ENCODE results near the gene CRLF3.
"Not testable (repeated sequence)": the region's sequence is repeated elsewhere in the genome, so short reads cannot be mapped to it uniquely, and the experiment has no call there.

CRLF3 gene

GRCh38 chr17:30736371-30736770 is 88.1 kb downstream of the CRLF3 start:
- H3K27ac Mint-ChIP-seq; ATAC-seq (replicated peaks); H3K27me3 Mint-ChIP-seq; DNase-seq; H3K9me3 Mint-ChIP-seq; H3K4me3 Mint-ChIP-seq: not testable (repeated sequence)
- Mint-ChIP-seq H3K36me3 (peaks cover 20 to 32% of the 10 kb centered on the region in 2 donors), H3K4me1 (peaks cover 5 to 20% of the 10 kb centered on the region in 2 donors)

GRCh38 chr17:30735644-30736043 is 88.8 kb downstream of the CRLF3 start:
- H3K9me3 Mint-ChIP-seq; H3K4me3 Mint-ChIP-seq; ATAC-seq (replicated peaks); H3K27me3 Mint-ChIP-seq; DNase-seq: not testable (repeated sequence)
- H3K4me1 Mint-ChIP-seq = peaks cover 5 to 18% of the 10 kb centered on the region in 2 donors
- peak overlapping the region; percentile 43 for H3K27ac Mint-ChIP-seq
- H3K36me3 Mint-ChIP-seq = peaks cover 17 to 25% of the 10 kb centered on the region in 2 donors

- H3K4me3 Mint-ChIP-seq; H3K27ac Mint-ChIP-seq; ATAC-seq (replicated peaks); H3K9me3 Mint-ChIP-seq; DNase-seq; H3K27me3 Mint-ChIP-seq: not testable (repeated sequence)
- H3K36me3 Mint-ChIP-seq = peaks cover 14 to 24% of the 10 kb centered on the region in 2 donors
- peaks cover 7 to 19% of the 10 kb centered on the region in 2 donors for H3K4me1 Mint-ChIP-seq
Measured at GRCh38 chr17:30735206-30735605, 89.3 kb downstream of the CRLF3 start.

DNA sequence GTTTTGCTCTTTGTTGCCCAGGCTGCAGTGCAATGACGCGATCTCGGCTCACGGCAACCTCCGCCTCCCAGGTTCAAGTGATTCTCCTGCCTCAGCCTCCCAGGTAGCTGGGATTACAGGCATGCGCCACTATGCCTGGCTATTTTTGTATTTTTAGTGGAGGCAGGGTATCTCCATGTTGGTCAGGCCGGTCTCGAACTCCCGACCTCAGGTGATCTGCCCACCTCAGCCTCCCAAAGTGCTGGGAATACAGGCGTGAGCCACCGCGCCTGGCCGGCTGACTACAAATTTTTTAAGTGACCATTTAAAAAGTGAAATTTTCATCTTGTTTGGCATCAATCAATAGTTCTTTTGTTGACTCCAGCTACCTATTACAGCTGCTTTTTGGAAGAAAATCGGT is 90.3 kb downstream of the CRLF3 start:
- not testable (repeated sequence) for H3K9me3 Mint-ChIP-seq; DNase-seq; H3K4me3 Mint-ChIP-seq; ATAC-seq (replicated peaks); H3K27ac Mint-ChIP-seq; H3K27me3 Mint-ChIP-seq
- peaks cover 13 to 21% of the 10 kb centered on the region in 2 donors for H3K36me3 Mint-ChIP-seq
- H3K4me1 Mint-ChIP-seq = peaks cover 10 to 26% of the 10 kb centered on the region in 2 donors
